Activated naive CD8-positive, alpha-beta T cell treated with anti-CD3 and anti-CD28 coated beads, Interleukin-2, amount 50 U/mL, for 16 hours (primary cell): Measurements from ENCODE around the gene CCDC40.

Experiments
- DNase-seq: peaks from one replicate; pipeline ENCODE4 v3.0.0-alpha.2; 2020; ENCODE audit warnings: low read depth, low spot score

CCDC40 gene

GRCh38 chr17:80114758-80115157, 78.3 kb downstream of the CCDC40 start:
- DNase-seq = no peak

GRCh38 chr17:80115159-80115558, 78.7 kb downstream of the CCDC40 start:
- no peak for DNase-seq

GRCh38 chr17:80116276-80116920, 80.0 kb downstream of the CCDC40 start:
- DNase-seq = no peak

GRCh38 chr17:80116921-80117380, 80.5 kb downstream of the CCDC40 start:
- DNase-seq = no peak

- DNase-seq = no peak
Observed at GRCh38 chr17:80117491-80118401, 81.3 kb downstream of the CCDC40 start.

- no peak for DNase-seq
Observed at GRCh38 chr17:80118601-80119270, 82.3 kb downstream of the CCDC40 start.

- no peak for DNase-seq
Observed at GRCh38 chr17:80119271-80119791, 82.9 kb downstream of the CCDC40 start.

- no peak for DNase-seq
Observed at GRCh38 chr17:80119839-80120238, 83.4 kb downstream of the CCDC40 start.

- no peak for DNase-seq
Observed at GRCh38 chr17:80122026-80122575, 85.7 kb downstream of the CCDC40 start.

GRCh38 chr17:80122926-80123505, 86.6 kb downstream of the CCDC40 start:
- no peak for DNase-seq

- DNase-seq = no peak
Observed at GRCh38 chr17:80123791-80124190, 87.3 kb downstream of the CCDC40 start.

- no peak for DNase-seq
Observed at GRCh38 chr17:80124351-80124981, 88.0 kb downstream of the CCDC40 start.

- DNase-seq = no peak
Observed at GRCh38 chr17:80125656-80126448, 89.4 kb downstream of the CCDC40 start.

- no peak for DNase-seq
Observed at GRCh38 chr17:80126449-80126715, 89.9 kb downstream of the CCDC40 start.

- no peak for DNase-seq
Observed at GRCh38 chr17:80129006-80129565, 92.6 kb downstream of the CCDC40 start.

GRCh38 chr17:80130992-80131391, 94.5 kb downstream of the CCDC40 start:
- DNase-seq = no peak

- no peak for DNase-seq
Observed at GRCh38 chr17:80132906-80133625, 96.6 kb downstream of the CCDC40 start.

- DNase-seq = no peak
Observed at GRCh38 chr17:80133626-80133970, 97.2 kb downstream of the CCDC40 start.

GRCh38 chr17:80137131-80137530, 100.7 kb downstream of the CCDC40 start:
- DNase-seq = no peak
